IPS DF 4.7 (cell line): ENCODE results near the gene FICD.

Experiments used
- DNase-seq: peaks from one replicate; pipeline ENCODE4 v3.0.0-alpha.2; 2013; ENCODE audit warnings: low spot score; ENCODE audit errors: extremely low read depth

The FICD gene

DNA sequence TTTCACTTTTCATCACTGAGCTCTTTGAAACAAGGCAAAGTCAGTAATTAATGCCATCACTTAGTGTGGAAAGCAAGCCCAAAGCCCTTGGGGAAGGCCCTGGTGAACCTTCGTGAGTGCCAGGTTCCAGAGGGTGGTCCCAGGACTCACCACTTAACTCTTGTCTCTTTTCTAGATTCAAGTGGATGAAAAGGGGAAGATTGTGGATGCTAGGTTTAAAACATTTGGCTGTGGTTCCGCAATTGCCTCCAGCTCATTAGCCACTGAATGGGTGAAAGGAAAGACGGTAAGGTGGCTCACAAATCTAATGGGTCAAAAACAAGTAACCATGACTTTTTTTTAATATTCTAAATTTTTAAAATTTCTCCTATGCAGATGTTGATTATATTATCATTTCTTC, 50.1 kb downstream of the FICD start:
- no peak for DNase-seq

DNA sequence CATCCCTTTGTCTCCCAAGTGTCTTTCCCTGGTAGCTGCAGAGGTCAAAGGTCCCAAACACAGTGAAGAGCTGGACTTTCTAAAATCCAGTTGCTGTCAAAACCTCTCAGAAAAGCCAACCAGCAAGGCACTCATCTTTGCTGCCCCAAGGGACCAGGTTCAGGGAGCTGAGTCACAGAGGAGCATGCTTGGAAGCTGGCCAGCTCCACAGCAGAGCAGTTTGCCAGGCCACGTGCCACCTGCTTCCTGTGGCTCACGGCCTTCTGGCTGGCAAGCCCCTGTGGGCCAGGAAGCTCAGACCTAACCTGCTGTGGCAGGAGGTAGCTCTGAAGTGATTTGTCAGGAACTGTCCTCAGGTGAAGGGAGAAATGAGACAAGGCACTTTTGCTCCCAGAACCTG, 50.9 kb downstream of the FICD start:
- DNase-seq = no peak

DNA sequence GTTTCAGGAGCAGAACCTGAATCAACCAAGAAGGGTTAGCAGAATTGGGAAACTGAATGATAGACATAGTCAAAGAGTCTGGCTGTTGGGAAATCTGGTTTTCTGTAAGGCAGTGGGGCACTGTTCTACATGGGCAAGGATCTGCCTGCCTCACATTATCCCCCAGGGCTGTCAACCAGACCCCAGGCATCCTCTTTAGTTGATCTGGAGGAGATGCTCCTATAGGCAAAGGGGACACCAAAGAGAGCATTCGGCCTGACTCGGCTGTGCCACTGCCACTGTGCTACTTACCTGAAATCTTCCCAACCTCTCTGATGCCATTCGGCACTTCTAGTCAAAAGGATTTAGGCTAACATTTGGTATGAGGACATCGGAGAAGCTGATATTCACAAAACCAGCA, 51.4 kb downstream of the FICD start:
- no peak for DNase-seq

DNA sequence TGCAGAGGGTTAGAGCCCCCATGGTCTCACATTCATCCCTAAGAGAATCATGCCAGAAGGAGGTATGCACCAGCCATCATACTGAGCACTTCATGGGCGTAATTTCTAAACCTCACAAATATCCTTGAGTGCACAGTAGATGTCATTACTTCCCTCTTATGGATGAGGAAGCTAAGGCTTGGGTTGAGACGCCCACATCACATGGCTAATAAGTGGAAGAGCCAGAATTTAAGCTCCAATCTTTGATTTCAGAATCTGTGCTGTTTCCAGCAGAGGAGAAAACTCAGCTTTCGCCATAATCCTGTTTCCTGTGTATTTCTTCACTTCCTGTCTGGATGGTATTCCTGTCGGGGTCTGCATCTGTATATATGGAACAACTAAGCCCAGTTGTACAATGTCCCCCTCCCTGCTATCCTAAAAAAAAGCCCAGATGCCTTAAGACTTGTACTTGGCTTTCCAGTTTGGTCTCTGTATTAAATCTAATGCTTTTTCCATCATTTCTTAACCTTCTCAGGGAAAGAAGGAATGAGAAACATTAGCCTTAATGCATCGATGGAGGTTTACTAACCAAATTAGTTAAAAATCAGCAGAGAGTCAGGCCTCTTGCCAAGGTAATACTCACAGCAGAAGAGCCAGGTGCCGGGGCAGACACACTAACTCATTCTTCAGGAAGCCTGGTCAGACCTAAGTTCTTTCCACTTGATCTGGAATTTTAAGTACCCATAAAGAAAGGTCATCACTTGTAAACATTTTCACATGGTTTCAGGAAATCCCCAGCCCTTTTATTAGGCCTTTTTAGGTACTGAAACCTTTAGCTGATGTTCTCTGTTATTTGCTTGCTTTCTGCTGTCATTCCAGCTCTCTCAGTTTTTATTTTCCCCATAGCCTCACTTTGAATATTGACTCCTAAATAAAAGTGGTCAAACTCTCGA, 52.6 kb downstream of the FICD start:
- DNase-seq = no peak

DNA sequence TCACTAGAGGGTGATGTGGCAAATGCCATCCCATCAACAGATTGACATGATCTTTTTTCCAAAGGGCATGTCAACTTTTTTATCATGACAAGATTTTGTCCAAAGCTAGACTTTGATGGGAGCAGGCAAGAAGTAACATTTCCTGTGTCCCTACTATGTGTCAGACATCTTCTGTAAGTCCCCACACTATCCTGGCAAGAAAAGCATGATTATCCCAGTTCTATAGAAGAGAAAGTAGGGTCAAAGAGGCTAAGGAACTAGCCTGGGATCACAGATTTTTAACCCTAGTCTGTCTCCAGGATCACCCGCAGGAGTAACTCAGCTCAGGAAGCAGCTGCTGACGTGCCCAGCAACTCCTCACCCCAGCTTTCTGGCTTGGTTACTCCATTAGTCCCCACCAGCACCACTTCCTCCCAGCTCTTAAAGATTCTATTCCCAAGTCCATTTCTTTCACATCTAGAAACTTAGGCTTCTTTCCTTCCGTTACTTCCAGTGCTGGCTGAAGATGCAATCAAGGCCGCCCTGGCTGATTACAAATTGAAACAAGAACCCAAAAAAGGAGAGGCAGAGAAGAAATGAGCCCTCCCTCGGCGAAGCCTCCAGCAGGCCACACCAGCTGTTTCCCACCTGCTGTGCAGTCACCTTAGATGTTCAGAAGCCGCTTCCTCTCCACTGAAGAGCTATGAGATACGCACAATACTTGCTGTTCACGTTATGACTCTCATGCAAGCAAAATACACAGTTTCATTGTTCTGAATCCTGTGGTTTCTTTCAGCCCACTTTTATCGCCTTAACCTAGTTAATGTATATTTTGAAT, 53.5 kb downstream of the FICD start:
- DNase-seq = no peak
